Measurements from ENCODE around the gene HLA-DMA. TPM values are rescaled to one million over a fixed set of nuclear protein-coding genes. Genes with fewer than 3 reads are reported as not detected.

HLA-DMA gene
- total and polyA plus RNA-seq, 12 donors = 8.5 to 269 (median 123) TPM

GRCh38 chr6:32962213-32962826, 9.4 kb upstream of the HLA-DMA start:
- intact Hi-C loops (cut with DNase I) = no loop called here
- DNase-seq = no peak
- WGBS, 4 donors = 58 to 73% (median 65%) methylated on average over 1 of the region's 1 CpG
- H3K9me3 ChIP-seq (replicated peaks in 1 of 3) = no peaks in the 10 kb centered on the region
- peaks cover 7 to 37% of the 10 kb centered on the region in 2 donors for H3K4me1 ChIP-seq (replicated peaks in 1 of 2)
- no peak overlapping the region for H3K4me3 ChIP-seq
- no peak for TF ChIP-seq POLR2A (IDR thresholded peaks at IDR 0.05)
- TF ChIP-seq CTCF (IDR thresholded peaks at IDR 0.05) = no peak
- H3K27me3 ChIP-seq = no peaks in the 10 kb centered on the region
- no peak overlapping the region for H3K27ac ChIP-seq
- no peaks in the 10 kb centered on the region for H3K36me3 ChIP-seq (replicated peaks in 1 of 2)

- TF ChIP-seq POLR2A (IDR thresholded peaks at IDR 0.05) = no peak
- no peak for TF ChIP-seq CTCF (IDR thresholded peaks at IDR 0.05)
- intact Hi-C loops (cut with DNase I) = no loop called here
- no peak overlapping the region for H3K4me3 ChIP-seq
- DNase-seq = no peak
- no peaks in the 10 kb centered on the region for H3K9me3 ChIP-seq (replicated peaks in 1 of 3)
- H3K36me3 ChIP-seq (replicated peaks in 1 of 2) = no peaks in the 10 kb centered on the region
- no peak overlapping the region for H3K27ac ChIP-seq
- WGBS, 4 donors = 93 to 100% (median 97%) methylated on average over 5 of the region's 5 CpGs
- peaks cover 0 to 19% of the 10 kb centered on the region in 2 donors for H3K4me1 ChIP-seq (replicated peaks in 1 of 2)
- no peaks in the 10 kb centered on the region for H3K27me3 ChIP-seq
These were observed 7.7 kb upstream of the HLA-DMA start for GRCh38 chr6:32960563-32960962.

GRCh38 chr6:32956176-32956575, 3.3 kb upstream of the HLA-DMA start:
- Histone ChIP-seq H3K36me3 (replicated peaks in 1 of 2) (no peaks in the 10 kb centered on the region), H3K4me1 (replicated peaks in 1 of 2) (peaks cover 0 to 15% of the 10 kb centered on the region in 2 donors), H3K27me3 (no peaks in the 10 kb centered on the region), H3K27ac (no peak overlapping the region), H3K4me3 (no peak overlapping the region), H3K9me3 (replicated peaks in 1 of 3) (no peaks in the 10 kb centered on the region)
- WGBS, 4 donors = 83 to 93% (median 92%) methylated on average over 2 of the region's 2 CpGs
- TF ChIP-seq POLR2A (IDR thresholded peaks at IDR 0.05) (no peak), CTCF (IDR thresholded peaks at IDR 0.05) (no peak)
- intact Hi-C loops (cut with DNase I) = no loop called here
- no peak for DNase-seq

GRCh38 chr6:32954986-32955802, 2.3 kb upstream of the HLA-DMA start:
- intact Hi-C loops (cut with DNase I) = no loop called here
- no peak overlapping the region for H3K4me3 ChIP-seq
- H3K4me1 ChIP-seq (replicated peaks in 1 of 2) = peaks cover 0 to 19% of the 10 kb centered on the region in 2 donors
- no peaks in the 10 kb centered on the region for H3K9me3 ChIP-seq (replicated peaks in 1 of 3)
- H3K36me3 ChIP-seq (replicated peaks in 1 of 2) = no peaks in the 10 kb centered on the region
- peak in 1 of 7 donors; percentile 11 for DNase-seq
- peak in 3 of 6 experiments; percentile 18 to 29 (median 19) for TF ChIP-seq CTCF (IDR thresholded peaks at IDR 0.05)
- no peak for TF ChIP-seq POLR2A (IDR thresholded peaks at IDR 0.05)
- no peak overlapping the region for H3K27ac ChIP-seq
- 30 to 51% (median 43%) methylated on average over 3 of the region's 3 CpGs for WGBS, 4 donors
- H3K27me3 ChIP-seq = no peaks in the 10 kb centered on the region

Measured in adrenal gland (tissue), 12 donors.